Astrocyte of the cerebellum (primary cell): ENCODE data around the gene TSPO.
"Not testable (repeated sequence)": the region's sequence is repeated elsewhere in the genome, so short reads cannot be mapped to it uniquely, and the experiment has no call there.

Experiments used
- DNase-seq: peaks from one replicate; pipeline ENCODE4 v3.0.0-alpha.2; 2011; ENCODE audit warnings: low read depth
- H3K4me3 ChIP-seq: 2 replicates; pipeline ENCODE4 v1.5.1; 2011; ENCODE audit warnings: mild to moderate bottlenecking, low read depth, low read length, moderate library complexity
- CTCF ChIP-seq: IDR thresholded peaks from 2 replicates; pipeline ENCODE4 v1.5.1; 2012; ENCODE audit warnings: low read length, low read depth, moderate library complexity, mild to moderate bottlenecking; ENCODE audit errors: missing control alignments
- in situ Hi-C: cut with HindIII; loops from 2 replicates; pipeline ENCODE4 v1.10.0; 2017; ENCODE audit warnings: low sequenced_read_pairs

The TSPO gene

GRCh38 chr22:43151251-43152002 is at the start of gene TSPO:
TSPO (plus strand) TSS chr22:43151559; CDS start chr22:43159239, 7,680 bp downstream.
- DNase-seq: no peak
- TF ChIP-seq CTCF: no peak
- in situ Hi-C loops: no loop called here
- peak within 1 kb of the TSS; percentile 67 for H3K4me3 ChIP-seq

DNA sequence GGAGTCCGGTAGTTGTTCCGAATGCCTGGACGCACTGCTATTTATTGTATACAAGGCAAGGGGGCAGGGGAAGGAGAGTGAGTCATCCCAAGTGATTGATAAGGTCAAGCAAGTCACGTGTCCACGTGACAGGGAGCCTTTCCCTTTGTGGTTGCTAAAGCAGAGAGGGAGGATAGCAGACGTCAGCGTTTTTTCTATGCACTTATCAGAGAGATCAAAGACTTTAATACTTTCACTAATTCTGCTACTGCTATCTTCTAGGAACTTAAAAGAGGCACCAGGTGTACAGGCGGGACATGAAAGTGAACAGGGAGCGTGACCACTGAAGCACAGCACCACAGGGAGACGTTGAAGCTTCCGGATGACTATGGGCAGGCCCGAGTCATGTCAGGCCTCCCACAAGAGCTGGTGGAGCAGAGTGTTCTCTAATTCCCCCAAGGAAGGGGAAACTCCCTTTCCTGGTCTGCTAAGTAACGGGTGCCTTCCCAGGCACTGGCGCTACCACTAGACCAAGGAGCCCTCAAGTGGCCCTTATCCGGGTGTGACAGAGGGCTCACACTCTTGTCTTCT is 47.2 kb upstream of the TSPO start:
- DNase-seq, in situ Hi-C loops, H3K4me3 ChIP-seq: not testable (repeated sequence)

GRCh38 chr22:43104950-43105349 is 46.4 kb upstream of the TSPO start:
- DNase-seq, H3K4me3 ChIP-seq, in situ Hi-C loops: not testable (repeated sequence)

DNA sequence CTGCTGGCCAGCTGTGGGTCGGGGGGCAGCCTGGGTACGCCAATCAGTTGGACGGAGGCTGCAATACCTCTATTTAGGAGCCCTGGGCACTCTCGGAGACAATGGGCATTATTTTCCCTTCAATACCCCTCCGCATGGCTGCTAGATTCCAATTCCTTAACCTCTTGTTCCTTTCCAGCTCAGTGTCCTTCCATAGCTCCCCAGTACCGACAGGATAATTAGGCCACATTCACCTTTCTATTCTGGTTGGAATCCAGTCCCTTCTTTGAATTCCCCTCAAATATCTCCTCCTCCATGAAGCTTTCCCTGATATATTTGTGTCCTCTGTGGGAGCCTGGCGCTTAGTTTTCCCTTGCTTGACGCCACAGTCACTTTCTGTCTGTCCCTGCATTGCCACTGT is 45.1 kb upstream of the TSPO start:
- DNase-seq: no peak
- H3K4me3 ChIP-seq: no peak overlapping the region
- in situ Hi-C loops: no loop called here
- TF ChIP-seq CTCF: no peak

DNA sequence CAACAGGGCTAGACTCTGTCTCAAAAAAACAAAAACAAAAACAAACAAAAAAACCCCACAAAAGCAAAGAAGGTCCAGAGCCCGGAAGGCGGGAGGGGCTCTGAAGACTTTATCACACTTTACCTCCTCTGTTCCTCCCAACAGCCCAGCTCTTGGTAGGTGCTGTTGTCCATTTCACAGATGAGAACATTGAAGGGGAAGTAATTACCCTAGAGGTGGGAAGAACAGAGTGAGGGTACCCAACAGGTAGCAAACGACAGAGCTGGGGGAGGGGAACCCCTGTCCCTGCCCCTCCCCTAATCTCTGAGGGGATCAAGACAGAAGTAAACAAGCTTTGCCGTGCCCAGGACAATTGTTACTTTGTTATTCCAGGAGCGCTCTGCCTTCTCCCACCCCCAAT is 41.8 kb upstream of the TSPO start:
- no peak overlapping the region for H3K4me3 ChIP-seq
- TF ChIP-seq CTCF: no peak
- no peak for DNase-seq
- in situ Hi-C loops: no loop called here

DNA sequence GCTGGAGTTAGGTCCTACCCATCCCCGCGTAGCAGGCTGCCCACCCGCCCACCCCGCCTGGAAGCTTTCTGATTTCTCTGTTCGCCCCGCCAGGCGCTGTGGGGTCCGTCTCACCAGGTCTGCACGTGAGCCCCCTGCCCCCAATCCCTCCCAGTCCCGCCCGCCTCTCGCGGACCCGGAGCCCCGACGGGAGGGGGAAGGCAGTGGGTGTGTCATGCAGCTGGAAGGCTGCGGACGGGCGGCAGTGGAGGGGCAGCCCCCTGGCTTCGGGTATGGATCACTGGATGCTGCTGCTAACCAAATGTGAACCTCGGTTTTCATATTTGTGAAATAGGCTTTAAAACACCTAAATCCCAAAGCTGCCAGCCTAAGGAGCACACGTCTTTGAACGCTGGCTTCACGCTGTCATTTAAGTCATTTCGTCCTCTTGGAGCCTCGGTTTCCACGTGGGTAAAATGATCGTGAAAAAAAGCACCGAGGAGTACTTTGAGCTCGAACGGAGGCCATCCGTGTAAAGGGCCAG is 41.4 kb upstream of the TSPO start:
- no peak for TF ChIP-seq CTCF
- in situ Hi-C loops: no loop called here
- peak overlapping the region; percentile 39 for H3K4me3 ChIP-seq
- no peak for DNase-seq

GRCh38 chr22:43110444-43110926 is 40.9 kb upstream of the TSPO start, which contains the start of gene BIK:
BIK (plus strand) TSS chr22:43110750; CDS start chr22:43124023, 13,273 bp downstream.
- no peak for TF ChIP-seq CTCF
- in situ Hi-C loops: no loop called here
- no peak for DNase-seq
- H3K4me3 ChIP-seq: peak within 1 kb of the TSS; percentile 39
